ENCODE data around the gene TMEM63A.
A peak's percentile ranks its signal among the peaks of the same experiment; 100 is the strongest.
"Not testable (repeated sequence)": the region's sequence is repeated elsewhere in the genome, so short reads cannot be mapped to it uniquely, and the experiment has no call there.

Gene TMEM63A

DNA sequence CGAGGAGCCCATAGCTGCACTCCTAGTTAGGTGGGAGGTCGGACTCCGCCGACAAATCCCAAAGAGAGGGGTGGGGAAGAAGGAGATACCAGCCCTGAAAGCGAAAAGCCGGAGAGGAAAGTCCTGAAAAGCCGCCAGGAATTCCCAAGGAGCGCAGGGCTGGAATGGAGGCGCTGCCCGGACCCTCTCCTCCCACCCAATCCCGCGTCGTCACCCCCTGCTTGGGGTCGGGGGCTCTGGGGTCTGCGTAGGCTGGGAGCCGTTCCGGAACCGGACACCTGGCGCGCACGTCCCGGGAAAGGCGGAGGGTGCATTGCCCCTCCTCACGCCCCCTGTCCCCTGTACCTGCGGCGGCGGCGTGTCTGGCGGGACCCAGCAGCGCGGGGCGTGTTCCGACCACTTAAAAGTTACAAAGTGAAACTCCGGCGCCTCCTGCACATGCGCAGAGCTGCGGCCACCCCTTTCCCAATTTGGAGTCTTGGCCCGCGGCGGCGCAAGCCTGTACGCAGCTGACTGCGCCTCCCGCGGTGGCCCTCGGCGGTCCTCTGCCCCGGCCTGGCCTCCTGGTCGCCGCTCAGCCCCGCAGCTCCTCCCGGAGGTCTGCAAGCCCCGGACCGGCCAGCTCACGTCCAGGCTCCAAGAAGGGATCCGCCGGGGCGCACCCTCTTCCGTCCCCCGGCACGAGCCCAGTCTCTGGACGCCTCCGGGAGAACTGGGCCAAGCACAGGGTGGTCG lies at the start of gene TMEM63A:
Gene TMEM63A (minus strand): TSS at position 422 of the 735 bp plus-strand sequence. CDS start 4,800 bp downstream, outside the sequence.
- FAIRE-seq = no peak

GRCh38 chr1:225931270-225932136 lies 49.3 kb upstream of the TMEM63A start:
- no peak for FAIRE-seq

- no peak for FAIRE-seq
Observed at GRCh38 chr1:225930566-225930965, 48.4 kb upstream of the TMEM63A start.

GRCh38 chr1:225929462-225929861 lies 47.3 kb upstream of the TMEM63A start:
- FAIRE-seq = not testable (repeated sequence)

GRCh38 chr1:225928186-225929175 lies 46.3 kb upstream of the TMEM63A start:
- FAIRE-seq = no peak

DNA sequence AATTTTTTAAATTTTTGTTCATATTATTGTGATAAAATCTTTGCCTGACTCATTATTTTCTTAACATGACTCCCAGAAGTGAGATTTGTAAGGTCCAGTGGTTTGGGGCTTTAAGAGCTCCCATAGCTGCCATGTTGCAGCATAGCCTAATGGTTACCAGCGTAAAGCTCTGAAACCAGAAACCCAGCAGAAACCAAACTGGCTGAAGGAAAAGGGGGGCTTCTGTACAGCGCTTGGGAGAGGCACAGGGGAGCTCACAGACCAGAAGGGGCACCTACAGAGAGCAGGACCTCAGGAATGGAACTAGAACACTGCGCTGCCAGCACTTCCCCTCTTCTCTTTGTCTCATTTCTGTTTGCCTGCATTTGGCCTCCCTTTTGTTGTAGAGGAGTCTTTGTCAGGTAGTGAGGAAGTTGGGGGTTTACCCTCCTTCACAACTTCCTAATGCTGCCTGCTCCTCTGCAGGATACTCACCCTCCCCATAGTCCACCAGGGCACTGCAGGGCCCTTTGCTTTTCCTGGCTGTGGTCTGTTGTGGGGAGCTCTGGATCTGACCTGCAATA lies 44.5 kb upstream of the TMEM63A start:
- FAIRE-seq = no peak

DNA sequence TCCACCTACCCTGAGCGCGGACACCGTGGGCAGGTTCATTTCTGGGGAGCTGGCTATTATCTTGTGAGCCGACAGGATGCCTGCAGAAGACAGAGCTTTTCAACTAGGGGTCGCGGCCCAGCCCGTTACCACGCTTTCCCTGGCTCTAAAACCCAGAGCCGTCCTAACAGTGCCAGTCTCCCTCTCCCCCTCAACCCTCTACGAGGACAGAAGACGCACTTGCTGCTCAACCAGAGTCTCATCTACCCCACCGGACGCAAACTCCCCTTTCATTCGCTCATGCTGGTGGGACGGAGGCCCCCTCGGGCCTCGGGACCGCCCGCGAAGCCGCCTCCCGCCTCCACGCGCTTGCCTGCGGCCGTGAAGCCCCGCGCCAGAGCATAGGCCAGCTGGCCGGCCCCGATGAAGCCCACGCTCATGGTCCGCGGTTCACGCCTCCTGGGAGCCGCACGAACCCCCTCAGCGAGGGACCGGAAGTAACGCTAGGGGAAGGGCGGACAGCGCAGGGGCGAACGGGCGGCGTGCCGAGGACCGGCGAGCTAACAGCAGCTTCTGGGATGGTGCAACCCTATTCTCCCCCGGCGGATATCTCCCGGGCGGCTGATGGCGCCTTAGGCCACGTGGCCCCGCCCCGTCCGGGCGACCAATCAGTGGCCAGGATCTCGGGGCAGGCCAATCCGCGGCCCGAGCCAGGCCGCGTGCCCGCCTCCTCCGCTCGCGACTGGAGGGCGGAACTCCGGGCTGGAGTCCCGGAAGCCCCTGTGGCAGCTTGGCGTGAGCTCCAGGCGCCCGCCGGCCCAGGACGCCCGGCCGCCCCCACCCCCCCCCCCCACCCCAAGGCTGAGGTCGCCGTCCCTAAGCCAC lies 41.7 kb upstream of the TMEM63A start, which contains the start of gene PYCR2:
Gene PYCR2 (minus strand): TSS at position 559 of the 864 bp plus-strand sequence. CDS start 140 bp downstream, at position 419.
- FAIRE-seq = no peak

DNA sequence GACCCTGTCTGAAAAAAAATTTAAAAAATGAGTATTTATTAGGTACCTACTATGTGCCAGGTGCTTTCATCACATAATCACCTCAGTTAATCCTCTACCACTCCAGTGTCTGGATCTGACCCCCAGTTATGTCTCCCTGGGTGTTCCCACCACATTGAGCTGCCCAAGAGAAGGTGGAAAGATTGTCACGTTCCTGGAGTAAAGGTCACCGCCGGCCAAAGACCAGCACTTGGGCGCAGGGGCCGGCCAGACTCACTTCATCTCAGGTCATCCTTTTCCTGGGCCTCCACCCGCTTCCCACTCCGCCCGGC lies 41.2 kb upstream of the TMEM63A start:
- FAIRE-seq = no peak

- FAIRE-seq = no peak
Observed at GRCh38 chr1:225921734-225922709, 39.8 kb upstream of the TMEM63A start.

DNA sequence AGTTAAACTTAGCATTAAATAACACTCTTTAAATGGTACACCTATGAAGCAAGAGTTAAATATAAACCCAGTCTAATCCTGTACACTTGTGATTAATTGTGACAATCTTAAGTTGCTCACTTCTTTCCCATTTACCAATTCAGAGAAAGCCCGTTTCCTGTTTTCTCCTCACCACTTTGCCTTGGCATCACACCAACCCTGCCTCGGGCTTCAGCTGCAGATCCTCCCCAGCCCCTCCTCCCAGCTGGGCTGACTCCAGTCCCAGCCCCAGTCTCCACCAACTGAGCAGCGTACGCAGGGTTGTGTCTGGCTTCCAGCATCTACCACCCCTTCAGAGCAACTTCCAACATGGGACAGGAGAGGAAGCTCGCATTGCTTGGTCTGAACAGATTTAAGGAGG lies 37.7 kb upstream of the TMEM63A start:
- FAIRE-seq = no peak

GRCh38 chr1:225918280-225918679 lies 36.1 kb upstream of the TMEM63A start:
- no peak for FAIRE-seq

GRCh38 chr1:225917536-225917935 lies 35.4 kb upstream of the TMEM63A start:
- no peak for FAIRE-seq

DNA sequence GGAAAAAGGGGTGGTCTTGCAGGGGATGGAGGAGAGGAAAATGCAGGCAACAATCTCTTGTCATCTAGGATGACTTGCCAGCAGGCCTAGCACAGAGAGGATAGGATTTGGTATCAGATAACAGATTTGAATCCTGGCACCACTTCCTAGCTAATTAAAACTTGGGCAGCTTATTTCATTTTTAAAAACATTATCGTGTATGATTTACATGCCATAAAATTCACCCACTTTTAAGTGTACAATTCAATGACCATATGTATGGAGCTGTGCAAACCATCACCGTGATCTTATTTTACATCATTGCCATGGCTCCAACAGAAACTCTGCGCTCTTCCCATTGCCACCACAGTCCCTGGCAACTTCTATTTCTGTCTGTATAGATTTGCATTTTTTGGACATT lies 34.9 kb upstream of the TMEM63A start:
- FAIRE-seq = no peak

- peak; percentile 51 for FAIRE-seq
Observed at GRCh38 chr1:225915538-225915991, 33.4 kb upstream of the TMEM63A start.

DNA sequence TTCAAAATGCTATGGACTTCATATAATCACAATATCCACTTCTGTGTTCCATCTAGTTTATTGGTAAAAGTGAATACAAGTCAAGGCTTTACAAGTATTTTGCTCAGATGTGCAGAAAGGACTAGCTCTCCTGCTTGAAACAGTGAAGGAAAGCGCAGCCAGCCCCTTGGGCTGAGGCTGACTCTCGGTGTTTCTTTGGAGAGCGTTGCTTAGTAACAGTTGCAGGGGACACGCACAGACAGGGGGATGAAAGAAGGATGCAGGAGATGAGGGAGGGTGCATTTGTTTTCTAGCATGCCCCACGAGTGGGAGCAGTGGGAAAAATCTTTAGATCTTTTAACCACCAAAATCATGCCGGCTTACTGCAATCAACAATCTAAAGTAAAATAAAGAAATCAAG lies 32.8 kb upstream of the TMEM63A start:
- no peak for FAIRE-seq

GRCh38 chr1:225914391-225914790 lies 32.2 kb upstream of the TMEM63A start:
- FAIRE-seq = no peak

- FAIRE-seq = no peak
Observed at GRCh38 chr1:225911191-225912130, 29.3 kb upstream of the TMEM63A start.

- no peak for FAIRE-seq
Observed at GRCh38 chr1:225909477-225909876, 27.3 kb upstream of the TMEM63A start.

DNA sequence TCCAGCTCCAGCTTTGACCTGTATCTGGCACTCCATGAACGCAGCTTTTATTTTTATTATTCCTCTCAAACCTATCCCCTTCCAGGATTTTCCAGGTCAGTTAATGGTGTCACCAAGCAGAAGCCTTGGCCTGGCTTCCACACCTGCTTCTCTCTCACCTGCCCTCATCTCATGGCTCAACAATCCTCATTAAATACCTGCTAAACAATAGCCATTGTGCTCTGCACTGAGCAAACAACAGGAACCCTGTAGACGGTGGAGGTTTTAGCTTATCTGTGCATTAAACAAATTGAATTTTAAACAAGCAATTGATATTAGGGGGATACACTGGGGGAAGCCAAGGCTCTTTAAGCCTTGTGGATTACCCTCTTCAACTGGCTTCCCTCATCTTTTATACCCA lies 26.6 kb upstream of the TMEM63A start:
- no peak for FAIRE-seq
